Ishikawa (cell line): ENCODE data around the gene PRR27.

Experiments used
- CEBPB ChIP-seq: IDR thresholded peaks from 2 replicates; pipeline ENCODE4 v1.6.1; 2012
- CREB1 ChIP-seq: IDR thresholded peaks from 2 replicates; pipeline ENCODE4 v1.6.1; 2012; ENCODE audit warnings: low read depth
- EP300 ChIP-seq: IDR thresholded peaks from 2 replicates; pipeline ENCODE4 v1.6.1; 2012; ENCODE audit warnings: borderline replicate concordance
- NFIC ChIP-seq: IDR thresholded peaks from 2 replicates; pipeline ENCODE4 v1.6.1; 2012
- TEAD4 ChIP-seq: IDR thresholded peaks from 2 replicates; pipeline ENCODE4 v1.6.1; 2012
- YY1 ChIP-seq: IDR thresholded peaks from 2 replicates; pipeline ENCODE4 v1.6.1; 2012; ENCODE audit warnings: low read depth
- TF ChIP-seq, protein P1 (sequence below): IDR thresholded peaks from 2 replicates; pipeline ENCODE4 v1.6.1; 2012; ENCODE audit warnings: low read depth, mild to moderate bottlenecking
- TF ChIP-seq, protein P2 (sequence below): IDR thresholded peaks from 2 replicates; pipeline ENCODE4 v1.6.1; 2012

DNA sequence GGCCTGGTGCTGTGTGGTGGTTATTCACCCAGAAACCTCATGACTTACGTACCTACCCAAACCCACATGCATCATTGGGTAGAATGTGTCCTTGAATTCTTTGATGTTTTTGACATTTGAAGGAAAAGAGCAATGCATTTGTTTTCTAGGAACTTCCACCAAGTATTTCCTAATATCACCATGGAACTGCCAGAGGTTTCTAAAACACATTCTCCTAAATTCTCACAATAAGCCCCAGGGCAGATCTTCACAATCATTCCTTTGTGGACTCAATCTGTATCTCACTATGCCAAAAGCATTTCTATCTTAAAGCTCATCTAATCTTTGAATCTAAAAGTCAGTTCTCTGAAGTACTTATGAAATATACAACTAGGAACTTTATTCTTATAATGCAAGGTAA, 33.2 kb downstream of the PRR27 start:
- TF ChIP-seq, protein P1, sequence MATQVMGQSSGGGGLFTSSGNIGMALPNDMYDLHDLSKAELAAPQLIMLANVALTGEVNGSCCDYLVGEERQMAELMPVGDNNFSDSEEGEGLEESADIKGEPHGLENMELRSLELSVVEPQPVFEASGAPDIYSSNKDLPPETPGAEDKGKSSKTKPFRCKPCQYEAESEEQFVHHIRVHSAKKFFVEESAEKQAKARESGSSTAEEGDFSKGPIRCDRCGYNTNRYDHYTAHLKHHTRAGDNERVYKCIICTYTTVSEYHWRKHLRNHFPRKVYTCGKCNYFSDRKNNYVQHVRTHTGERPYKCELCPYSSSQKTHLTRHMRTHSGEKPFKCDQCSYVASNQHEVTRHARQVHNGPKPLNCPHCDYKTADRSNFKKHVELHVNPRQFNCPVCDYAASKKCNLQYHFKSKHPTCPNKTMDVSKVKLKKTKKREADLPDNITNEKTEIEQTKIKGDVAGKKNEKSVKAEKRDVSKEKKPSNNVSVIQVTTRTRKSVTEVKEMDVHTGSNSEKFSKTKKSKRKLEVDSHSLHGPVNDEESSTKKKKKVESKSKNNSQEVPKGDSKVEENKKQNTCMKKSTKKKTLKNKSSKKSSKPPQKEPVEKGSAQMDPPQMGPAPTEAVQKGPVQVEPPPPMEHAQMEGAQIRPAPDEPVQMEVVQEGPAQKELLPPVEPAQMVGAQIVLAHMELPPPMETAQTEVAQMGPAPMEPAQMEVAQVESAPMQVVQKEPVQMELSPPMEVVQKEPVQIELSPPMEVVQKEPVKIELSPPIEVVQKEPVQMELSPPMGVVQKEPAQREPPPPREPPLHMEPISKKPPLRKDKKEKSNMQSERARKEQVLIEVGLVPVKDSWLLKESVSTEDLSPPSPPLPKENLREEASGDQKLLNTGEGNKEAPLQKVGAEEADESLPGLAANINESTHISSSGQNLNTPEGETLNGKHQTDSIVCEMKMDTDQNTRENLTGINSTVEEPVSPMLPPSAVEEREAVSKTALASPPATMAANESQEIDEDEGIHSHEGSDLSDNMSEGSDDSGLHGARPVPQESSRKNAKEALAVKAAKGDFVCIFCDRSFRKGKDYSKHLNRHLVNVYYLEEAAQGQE: no peak
- TF ChIP-seq CREB1 (no peak), TEAD4 (no peak), CEBPB (no peak), NFIC (no peak), EP300 (no peak), YY1 (no peak)
- TF ChIP-seq, protein P2, sequence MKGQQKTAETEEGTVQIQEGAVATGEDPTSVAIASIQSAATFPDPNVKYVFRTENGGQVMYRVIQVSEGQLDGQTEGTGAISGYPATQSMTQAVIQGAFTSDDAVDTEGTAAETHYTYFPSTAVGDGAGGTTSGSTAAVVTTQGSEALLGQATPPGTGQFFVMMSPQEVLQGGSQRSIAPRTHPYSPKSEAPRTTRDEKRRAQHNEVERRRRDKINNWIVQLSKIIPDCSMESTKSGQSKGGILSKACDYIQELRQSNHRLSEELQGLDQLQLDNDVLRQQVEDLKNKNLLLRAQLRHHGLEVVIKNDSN: no peak
